ENCODE results near the gene SH3GL1. TPM values are rescaled to one million over a fixed set of nuclear protein-coding genes. Genes with fewer than 3 reads are reported as not detected.

Gene SH3GL1
- total RNA-seq, 1 experiment from 2014 or later = 60.0 TPM

DNA sequence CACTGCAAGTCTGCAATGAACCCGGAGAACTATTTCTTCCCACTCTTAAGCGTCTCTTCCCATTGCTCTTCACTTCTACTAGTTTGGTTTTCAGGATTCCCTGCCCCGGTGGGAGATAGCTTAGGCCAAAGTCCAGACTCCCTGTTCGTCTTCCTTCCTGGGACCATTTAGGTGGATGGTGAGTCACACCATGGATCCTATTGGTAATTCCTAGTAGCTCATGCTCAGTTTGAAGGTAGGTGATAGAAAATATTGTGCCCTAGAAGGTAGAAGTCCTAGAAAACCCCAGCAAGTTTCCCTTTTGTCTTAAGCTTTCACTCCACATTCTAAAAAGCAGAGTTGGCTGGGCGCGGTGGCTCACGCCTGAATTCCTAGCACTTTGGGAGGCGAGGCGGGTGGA is 15.9 kb upstream of the SH3GL1 start:
- Histone ChIP-seq H3K4me1 (0 out of 2 replicates have a peak, but pooled peaks cover 3% of the 10 kb centered on the region), H3K9me3 (replicated peaks) (no peaks in the 10 kb centered on the region), H3K36me3 (peaks cover 59% of the 10 kb centered on the region), H3K27ac (no peak overlapping the region), H3K4me3 (no peak overlapping the region), H3K27me3 (no peaks in the 10 kb centered on the region)
- DNase-seq = no peak

DNA sequence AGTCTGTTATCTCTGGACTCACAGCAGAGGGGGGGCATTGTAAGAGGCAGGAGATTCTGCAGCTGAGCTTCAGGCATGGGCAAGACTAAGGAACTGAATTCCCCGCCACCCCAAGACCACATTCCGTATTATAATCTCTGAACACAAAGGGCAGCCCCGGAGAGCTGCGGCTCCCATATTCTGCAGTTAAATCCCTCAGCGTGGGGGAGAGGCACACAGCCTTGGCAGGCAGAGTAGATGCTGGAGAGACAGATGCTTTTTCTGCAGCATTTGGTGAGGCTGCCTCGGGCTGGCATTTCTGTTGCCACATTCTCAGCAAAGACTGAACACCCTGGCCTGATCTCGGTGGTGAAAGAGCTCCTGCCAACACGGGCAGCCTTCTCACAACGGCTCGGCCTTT is 15.0 kb upstream of the SH3GL1 start:
- H3K36me3 ChIP-seq = peaks cover 59% of the 10 kb centered on the region
- H3K9me3 ChIP-seq (replicated peaks) = no peaks in the 10 kb centered on the region
- no peak overlapping the region for H3K4me3 ChIP-seq
- H3K27me3 ChIP-seq = no peaks in the 10 kb centered on the region
- 0 out of 2 replicates have a peak, but pooled peaks cover 3% of the 10 kb centered on the region for H3K4me1 ChIP-seq
- no peak for DNase-seq
- H3K27ac ChIP-seq = no peak overlapping the region

DNA sequence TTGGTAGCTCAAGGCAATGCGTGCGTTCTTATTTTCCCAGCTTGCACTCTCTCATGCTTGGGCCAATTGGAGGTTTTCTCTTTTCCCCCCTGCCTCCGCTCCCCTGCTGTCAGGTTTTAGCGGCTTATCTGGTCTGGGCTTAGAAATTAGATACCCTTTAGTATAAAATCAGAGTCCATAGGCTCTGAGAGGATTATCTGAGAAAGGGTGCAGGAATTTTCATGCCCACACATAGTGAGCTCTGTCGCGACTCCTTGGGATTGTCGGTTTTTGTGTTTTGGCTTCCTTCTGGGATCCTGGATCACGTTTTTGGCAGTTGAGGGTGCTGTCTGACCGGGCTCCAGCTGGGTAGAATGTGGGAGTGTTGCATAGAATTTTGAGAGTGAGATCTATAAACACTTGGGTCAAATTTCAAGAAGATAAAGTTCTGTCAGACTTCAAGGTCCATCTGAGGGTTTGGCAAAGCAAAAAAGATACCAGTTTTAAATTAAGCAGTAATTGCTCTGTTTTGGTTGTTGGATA is 14.5 kb upstream of the SH3GL1 start:
- no peak for DNase-seq
- Histone ChIP-seq H3K4me3 (no peak overlapping the region), H3K27ac (no peak overlapping the region), H3K36me3 (peaks cover 63% of the 10 kb centered on the region), H3K9me3 (replicated peaks) (no peaks in the 10 kb centered on the region), H3K27me3 (no peaks in the 10 kb centered on the region), H3K4me1 (0 out of 2 replicates have a peak, but pooled peaks cover 3% of the 10 kb centered on the region)

DNA sequence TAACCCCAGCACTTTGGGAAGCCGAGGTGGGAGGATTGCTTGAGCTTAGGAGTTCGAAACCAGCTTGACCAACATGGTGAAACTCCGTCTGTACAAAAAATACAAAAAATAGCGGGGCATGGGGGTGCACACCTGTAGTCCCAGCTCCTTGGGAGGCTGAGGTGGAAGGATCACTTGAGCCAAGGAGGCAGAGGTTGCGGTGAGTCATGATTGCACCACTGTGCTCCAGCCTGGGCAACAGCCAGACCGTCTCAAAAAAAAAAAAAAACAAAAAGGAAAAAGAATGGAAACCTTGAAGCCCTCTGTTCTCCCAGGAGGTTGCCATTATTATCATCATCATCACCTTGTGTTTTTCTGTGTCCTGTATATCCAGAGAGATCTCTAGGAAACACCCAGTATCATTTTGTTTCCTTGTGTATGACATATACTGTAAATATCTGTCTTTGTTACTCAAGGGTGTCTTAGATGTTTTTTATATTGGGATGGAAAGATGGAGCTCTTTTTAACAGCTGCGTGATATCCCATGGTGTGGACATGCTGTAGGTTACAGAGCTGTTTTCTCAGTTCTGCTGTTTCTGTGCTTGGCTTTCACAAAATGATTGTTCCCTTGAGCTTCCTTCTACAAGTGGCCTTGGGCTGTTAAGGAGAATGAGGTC is 13.9 kb upstream of the SH3GL1 start:
- Histone ChIP-seq H3K27me3 (no peaks in the 10 kb centered on the region), H3K9me3 (replicated peaks) (no peaks in the 10 kb centered on the region), H3K27ac (no peak overlapping the region), H3K36me3 (peaks cover 69% of the 10 kb centered on the region), H3K4me1 (0 out of 2 replicates have a peak, but pooled peaks cover 3% of the 10 kb centered on the region), H3K4me3 (no peak overlapping the region)
- no peak for DNase-seq

DNA sequence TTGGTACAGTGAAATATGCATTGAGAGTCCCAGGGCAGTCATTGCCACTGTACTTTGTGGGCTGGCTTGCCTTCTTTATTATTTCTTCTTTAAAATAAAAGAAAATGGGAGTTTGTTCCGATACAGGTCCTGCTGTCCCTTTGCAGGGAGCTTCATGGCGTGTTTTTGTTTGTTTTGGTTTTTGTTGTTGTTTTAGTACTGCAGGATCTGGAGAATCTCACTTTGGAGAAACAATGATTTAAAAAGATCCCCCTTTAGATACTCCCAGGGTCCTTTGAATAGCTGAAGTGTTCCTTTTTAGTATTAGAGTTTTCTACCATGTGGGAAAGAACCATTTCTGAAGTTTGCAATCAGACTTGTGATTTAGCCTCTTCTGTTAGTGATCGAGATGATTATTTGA is 13.2 kb upstream of the SH3GL1 start:
- Histone ChIP-seq H3K27me3 (no peaks in the 10 kb centered on the region), H3K4me1 (0 out of 2 replicates have a peak, but pooled peaks cover 3% of the 10 kb centered on the region), H3K4me3 (no peak overlapping the region), H3K27ac (no peak overlapping the region), H3K36me3 (peaks cover 74% of the 10 kb centered on the region), H3K9me3 (replicated peaks) (no peaks in the 10 kb centered on the region)
- no peak for DNase-seq

DNA sequence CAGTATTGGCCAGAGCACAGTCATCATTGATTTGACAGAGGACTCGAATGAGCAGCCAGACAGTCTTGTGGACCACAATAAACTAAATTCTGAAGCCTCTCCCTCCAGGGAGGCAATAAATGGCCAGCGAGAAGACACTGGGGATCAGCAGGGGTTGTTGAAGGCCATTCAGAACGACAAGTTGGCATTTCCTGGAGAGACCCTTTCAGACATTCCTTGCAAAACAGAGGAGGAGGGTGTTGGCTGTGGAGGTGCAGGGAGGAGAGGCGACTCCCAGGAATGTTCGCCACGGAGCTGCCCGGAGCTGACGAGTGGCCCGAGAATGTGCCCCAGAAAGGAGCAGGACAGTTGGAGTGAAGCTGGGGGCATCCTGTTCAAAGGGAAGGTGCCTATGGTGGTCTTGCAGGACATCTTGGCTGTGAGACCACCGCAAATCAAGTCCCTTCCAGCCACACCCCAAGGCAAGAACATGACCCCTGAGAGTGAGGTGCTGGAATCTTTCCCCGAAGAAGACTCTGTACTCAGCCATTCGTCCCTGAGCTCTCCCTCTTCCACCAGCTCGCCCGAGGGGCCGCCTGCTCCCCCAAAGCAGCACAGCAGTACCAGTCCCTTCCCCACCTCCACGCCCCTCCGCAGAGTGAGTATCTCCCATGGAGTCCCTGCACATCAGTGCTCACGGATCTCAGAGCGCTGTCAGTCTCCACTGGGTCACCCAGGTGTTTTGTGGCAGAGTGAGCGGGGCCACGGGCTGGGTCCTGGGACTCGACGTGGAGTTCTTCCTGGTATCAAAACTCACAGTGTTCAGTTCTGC is 9.0 kb upstream of the SH3GL1 start:
- Histone ChIP-seq H3K4me3 (no peak overlapping the region), H3K4me1 (no peaks in the 10 kb centered on the region), H3K36me3 (peaks cover 63% of the 10 kb centered on the region), H3K27me3 (no peaks in the 10 kb centered on the region), H3K27ac (no peak overlapping the region), H3K9me3 (replicated peaks) (no peaks in the 10 kb centered on the region)
- DNase-seq = no peak

DNA sequence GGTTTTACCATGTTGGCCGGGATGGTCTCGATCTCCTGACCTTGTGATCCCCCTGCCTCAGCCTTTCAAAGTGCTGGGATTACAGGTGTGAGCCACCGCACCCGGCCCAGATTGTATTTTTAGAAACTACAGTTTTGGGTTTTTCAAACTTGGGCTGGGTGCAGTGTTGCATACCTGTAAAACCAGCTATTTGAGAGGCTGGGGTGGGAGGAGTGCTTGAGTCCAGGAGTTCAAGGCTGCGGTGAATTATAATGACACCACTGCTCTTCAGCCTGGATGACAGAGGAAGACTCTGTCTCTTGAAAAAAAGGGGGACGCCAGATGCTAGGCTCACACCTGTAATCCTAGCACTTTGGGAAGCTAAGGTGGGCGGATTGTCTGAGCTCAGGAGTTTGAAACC is 6.3 kb upstream of the SH3GL1 start:
- peaks cover 39% of the 10 kb centered on the region for H3K36me3 ChIP-seq
- no peak overlapping the region for H3K27ac ChIP-seq
- no peaks in the 10 kb centered on the region for H3K27me3 ChIP-seq
- peaks cover 7% of the 10 kb centered on the region for H3K4me1 ChIP-seq
- no peaks in the 10 kb centered on the region for H3K9me3 ChIP-seq (replicated peaks)
- H3K4me3 ChIP-seq = no peak overlapping the region
- no peak for DNase-seq

DNA sequence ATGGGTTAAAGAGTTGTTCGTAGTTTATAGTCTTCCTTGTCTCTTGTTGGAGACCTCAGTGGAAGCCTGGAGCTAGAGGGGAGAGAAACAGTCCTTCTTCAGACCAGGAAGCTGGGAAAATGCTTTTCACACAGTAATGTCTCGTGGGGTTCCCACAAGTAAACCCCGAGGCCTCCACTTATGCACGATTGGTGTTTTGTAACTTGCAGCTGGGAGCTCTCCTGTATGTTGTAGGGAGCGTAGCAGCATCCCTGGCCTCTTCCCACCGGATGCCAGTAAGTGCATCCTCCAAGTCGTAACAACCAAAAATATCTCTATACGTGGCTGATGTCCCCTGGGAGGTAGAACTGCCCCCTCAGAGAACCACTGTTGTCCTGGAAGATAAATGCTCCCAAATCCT is 5.6 kb upstream of the SH3GL1 start:
- Histone ChIP-seq H3K4me1 (peaks cover 8% of the 10 kb centered on the region), H3K27me3 (no peaks in the 10 kb centered on the region), H3K27ac (no peak overlapping the region), H3K4me3 (no peak overlapping the region), H3K9me3 (replicated peaks) (no peaks in the 10 kb centered on the region), H3K36me3 (peaks cover 34% of the 10 kb centered on the region)
- DNase-seq = no peak

DNA sequence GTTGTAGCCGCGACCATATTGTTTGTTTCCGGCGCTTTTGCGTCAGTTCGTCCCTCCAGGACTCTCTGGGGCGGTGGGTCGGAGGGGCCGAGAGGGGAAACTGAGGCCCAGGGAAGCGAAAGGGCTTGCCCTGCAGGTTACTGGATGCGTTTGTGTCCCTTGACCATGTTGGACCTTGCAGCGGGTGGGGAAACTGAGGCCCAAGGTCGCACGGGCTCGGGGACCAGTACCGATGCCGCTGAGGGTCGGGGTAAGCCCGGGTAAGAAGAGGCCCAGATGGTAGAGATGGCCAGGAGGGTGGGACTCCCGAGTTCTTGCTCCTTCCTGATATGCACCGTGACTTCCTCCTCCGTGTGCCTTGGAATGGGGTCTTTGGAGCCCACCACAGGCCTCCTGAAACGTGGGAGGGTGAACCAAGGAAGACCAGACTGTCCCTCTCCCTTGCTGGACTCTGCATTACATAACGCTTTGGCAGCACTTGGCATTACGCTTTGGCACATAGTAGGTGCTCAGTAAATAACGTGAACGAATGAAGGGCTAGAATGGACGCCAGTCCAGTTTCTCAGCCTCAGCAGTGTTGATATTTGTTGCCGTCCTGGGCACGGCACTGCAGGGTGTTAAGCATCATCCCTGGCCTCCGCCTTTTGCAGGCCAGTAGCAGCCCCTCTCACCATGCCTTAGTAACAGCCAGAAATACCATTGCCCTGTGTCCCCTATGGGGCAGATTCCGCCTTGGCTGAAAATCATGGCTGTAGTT is 2.8 kb upstream of the SH3GL1 start:
- DNase-seq = peak in 1 of 2 experiments; percentile 26
- peaks cover 8% of the 10 kb centered on the region for H3K4me1 ChIP-seq
- peak overlapping the region; percentile 78 for H3K4me3 ChIP-seq
- peaks cover 12% of the 10 kb centered on the region; the same call in 1 of the 2 replicates for H3K36me3 ChIP-seq
- H3K27ac ChIP-seq = peak overlapping the region; percentile 74
- H3K27me3 ChIP-seq = no peaks in the 10 kb centered on the region
- no peaks in the 10 kb centered on the region for H3K9me3 ChIP-seq (replicated peaks)

DNA sequence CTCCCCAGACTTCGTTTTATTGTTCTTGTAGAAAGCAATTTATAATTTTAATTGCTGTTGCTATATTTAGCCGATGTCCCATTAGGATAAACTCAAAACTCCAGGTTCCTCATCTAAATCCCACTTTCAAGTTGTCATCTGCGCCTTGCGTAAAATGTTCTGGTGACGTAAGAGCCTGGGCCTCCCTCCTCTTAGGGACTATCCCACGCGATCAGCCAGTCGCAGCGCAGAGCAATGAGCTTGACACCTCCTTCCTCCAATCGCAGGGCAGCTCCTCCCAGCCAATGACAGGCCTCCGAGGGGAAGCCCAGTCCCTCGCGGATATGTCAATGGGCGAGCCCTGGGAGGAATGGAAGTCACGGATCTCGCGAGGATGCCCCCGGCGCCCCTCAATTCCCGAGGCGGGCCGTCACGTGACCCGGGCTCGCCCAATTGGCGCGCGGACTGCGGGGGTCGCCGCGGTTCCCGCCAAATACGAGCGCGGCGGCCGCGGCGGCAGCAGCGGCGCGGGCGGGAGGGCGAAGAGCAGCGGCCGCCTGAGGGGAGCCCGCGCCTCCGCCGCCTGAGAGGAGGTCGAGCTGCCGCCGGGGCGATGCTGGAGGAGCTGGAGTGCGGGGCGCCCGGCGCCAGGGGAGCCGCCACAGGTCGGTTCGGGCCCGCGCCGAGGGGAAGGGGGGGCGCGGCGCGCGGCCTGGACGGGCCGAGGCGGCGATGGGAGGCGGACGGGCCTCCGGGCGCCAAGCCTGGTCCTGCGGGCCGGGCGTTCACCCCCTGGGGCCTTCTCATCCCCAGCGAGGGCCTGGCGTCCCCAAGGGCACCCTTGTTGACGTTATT is 2.0 kb upstream of the SH3GL1 start, which contains the start of gene CHAF1A:
CHAF1A (plus strand) TSS at position 470 of the 834 bp plus-strand sequence; CDS start at position 593, 123 bp downstream.
- peak within 1 kb of the TSS; percentile 74 for H3K27ac ChIP-seq
- no peaks in the 10 kb centered on the region for H3K27me3 ChIP-seq
- no peaks in the 10 kb centered on the region for H3K9me3 ChIP-seq (replicated peaks)
- peak within 1 kb of the TSS; percentile 78 for H3K4me3 ChIP-seq
- DNase-seq = peak; percentile 99
- H3K4me1 ChIP-seq = peaks cover 8% of the 10 kb centered on the region
- H3K36me3 ChIP-seq = peaks cover 12% of the 10 kb centered on the region; the same call in 1 of the 2 replicates

DNA sequence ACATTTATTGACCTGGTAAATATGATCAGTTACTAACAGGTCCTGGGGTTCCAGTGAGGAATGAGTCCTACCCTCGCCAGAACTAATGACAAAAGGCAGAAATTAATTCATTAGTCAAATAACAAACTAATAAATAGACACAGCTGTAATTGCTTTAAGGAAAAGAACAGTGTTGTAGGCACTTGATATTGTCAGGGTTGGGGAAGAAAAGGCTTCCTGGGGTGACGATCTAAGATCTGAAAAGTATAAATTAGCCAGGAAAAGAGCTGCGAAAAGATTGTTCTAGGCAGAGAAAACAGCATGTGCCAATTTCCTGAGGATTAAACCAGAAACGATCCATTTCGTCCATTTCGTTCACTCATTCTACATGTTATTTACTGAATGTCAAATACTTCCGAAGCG is 1.4 kb upstream of the SH3GL1 start:
- Histone ChIP-seq H3K4me1 (peaks cover 8% of the 10 kb centered on the region), H3K9me3 (replicated peaks) (no peaks in the 10 kb centered on the region), H3K27ac (peak overlapping the region; percentile 17; the same call in 1 of the 2 replicates), H3K4me3 (peak overlapping the region; percentile 78), H3K27me3 (no peaks in the 10 kb centered on the region), H3K36me3 (peaks cover 14% of the 10 kb centered on the region; the same call in 1 of the 2 replicates)
- no peak for DNase-seq

DNA sequence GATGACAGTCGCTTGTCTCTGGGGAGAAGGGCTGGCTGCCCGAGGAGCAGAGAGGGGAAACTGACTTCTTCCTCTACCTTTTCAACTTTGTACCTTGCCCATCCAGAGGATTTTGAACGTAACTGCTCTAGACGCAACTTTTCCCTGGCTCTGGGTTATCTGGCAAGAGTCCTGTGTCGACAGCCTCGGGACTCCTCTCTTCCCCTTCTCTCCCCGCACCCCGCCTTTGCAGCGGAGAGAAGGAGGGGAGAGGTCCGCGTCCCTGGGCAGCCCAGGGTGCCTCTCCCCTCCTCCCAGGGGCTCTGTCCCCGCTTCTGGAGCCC is 574 bp downstream of the SH3GL1 start:
- H3K4me3 ChIP-seq = peak overlapping the region; percentile 99
- no peaks in the 10 kb centered on the region for H3K9me3 ChIP-seq (replicated peaks)
- peaks cover 12% of the 10 kb centered on the region; the same call in 1 of the 2 replicates for H3K36me3 ChIP-seq
- peak; percentile 33 to 46 for DNase-seq
- no peaks in the 10 kb centered on the region for H3K27me3 ChIP-seq
- H3K27ac ChIP-seq = peak overlapping the region; percentile 77
- H3K4me1 ChIP-seq = peaks cover 8% of the 10 kb centered on the region

DNA sequence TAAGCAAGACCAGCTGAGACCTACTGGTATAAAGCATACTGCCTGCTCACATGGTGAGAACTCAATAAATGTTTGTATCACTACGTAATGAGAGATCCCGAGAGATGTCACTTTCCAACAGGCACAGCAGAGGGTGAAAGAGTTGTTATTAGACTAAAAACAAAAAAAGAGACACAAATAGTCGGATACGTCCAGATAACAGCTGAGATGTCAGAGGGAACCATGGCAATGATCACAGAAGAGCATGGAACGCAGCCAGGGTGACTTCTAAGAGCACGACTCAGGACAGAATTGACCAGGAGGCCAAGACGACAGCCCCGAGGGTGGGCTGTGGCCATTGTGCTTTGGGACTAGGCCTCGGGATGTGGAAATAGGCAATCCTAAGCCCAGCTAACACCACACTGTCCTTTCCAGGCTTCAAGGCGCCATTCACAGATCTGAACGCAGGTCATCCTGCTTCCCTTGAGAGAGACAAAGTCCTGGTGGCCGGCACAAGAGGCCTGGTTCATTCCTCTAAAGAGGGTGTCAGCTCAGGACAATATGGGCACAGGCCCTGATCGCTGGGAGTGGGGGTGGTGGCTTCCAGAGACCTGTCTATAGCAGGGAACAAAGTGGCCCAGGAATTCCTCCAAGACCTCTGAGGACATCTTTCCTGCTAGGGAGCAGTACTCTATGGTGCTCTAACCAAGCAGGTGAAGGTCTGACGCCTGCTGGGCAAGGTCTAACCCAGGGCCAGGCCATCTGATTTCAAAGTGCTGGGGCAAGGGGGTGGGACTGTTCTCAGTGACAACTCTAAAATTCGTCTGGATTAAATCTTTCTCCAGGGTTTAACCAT is 3.2 kb downstream of the SH3GL1 start:
- Histone ChIP-seq H3K4me1 (peaks cover 19% of the 10 kb centered on the region), H3K27me3 (no peaks in the 10 kb centered on the region), H3K36me3 (peaks cover 9% of the 10 kb centered on the region; the same call in 1 of the 2 replicates), H3K4me3 (no peak overlapping the region), H3K27ac (no peak overlapping the region), H3K9me3 (replicated peaks) (no peaks in the 10 kb centered on the region)
- no peak for DNase-seq
